Heart left ventricle (tissue), 16 donors: Measurements from ENCODE around the gene FAM241A. TPM values are rescaled to one million over a fixed set of nuclear protein-coding genes. Genes with fewer than 3 reads are reported as not detected.
A peak's percentile ranks its signal among the peaks of the same experiment; 100 is the strongest.

ENCODE experiments used
- ATAC-seq, 4 donors: fragments of 200-7000 bp; cut with Tn5 transposase; one replicate each; pipeline ENCODE4 v1.9.1; 2020 to 2022; ENCODE audit warnings: moderate library complexity in 4 of 4, mild to moderate bottlenecking in 3 of 4, moderate number of reproducible peaks in 1 of 4
- DNase-seq, 5 donors: peaks; one replicate each; pipeline ENCODE4 v3.0.0-alpha.2; 2020
- H3K27ac ChIP-seq, 12 donors: fragments of 200-600 bp; sonication (generic) in 4 of 12; one replicate each; pipeline versions ENCODE4 v1.5.0 to v1.8.0; 2016 to 2022; ENCODE audit warnings: mild to moderate bottlenecking in 2 of 12
- H3K27me3 ChIP-seq, 9 donors: fragments of 200-600 bp; sonication (generic) in 2 of 9; one replicate each; pipeline versions ENCODE4 v1.5.1 to v1.8.0; 2016 to 2022; ENCODE audit warnings: mild to moderate bottlenecking in 3 of 9
- H3K36me3 ChIP-seq, 9 donors: fragments of 200-600 bp; sonication (generic) in 2 of 9; one replicate each; pipeline versions ENCODE4 v1.5.0 to v1.8.0; 2018 to 2022; ENCODE audit warnings: mild to moderate bottlenecking in 2 of 9
- H3K4me1 ChIP-seq, 12 donors: fragments of 200-600 bp; sonication (generic) in 4 of 12; one replicate each; pipeline versions ENCODE4 v1.5.0 to v1.8.0; 2016 to 2022; ENCODE audit warnings: mild to moderate bottlenecking in 3 of 12
- H3K4me3 ChIP-seq, 12 donors: fragments of 200-600 bp; sonication (generic) in 4 of 12; one replicate each; pipeline versions ENCODE4 v1.5.0 to v1.8.0; 2017 to 2022; ENCODE audit warnings: mild to moderate bottlenecking in 9 of 12, moderate library complexity in 4 of 12
- H3K9me3 ChIP-seq, 12 donors: fragments of 200-600 bp; sonication (generic) in 4 of 12; one replicate each; pipeline versions ENCODE4 v1.5.0 to v1.8.0; 2016 to 2022; ENCODE audit warnings: mild to moderate bottlenecking in 1 of 12
- CTCF ChIP-seq, 12 donors: fragments of 200-600 bp; sonication (generic) in 4 of 12; IDR thresholded peaks; one replicate each; pipeline versions ENCODE4 v1.5.0 to v1.8.0; 2018 to 2022; ENCODE audit warnings: antibody characterized with exemption in 12 of 12, mild to moderate bottlenecking in 5 of 12
- POLR2A ChIP-seq, 2 donors: fragments of 450-650 bp; IDR thresholded peaks; one replicate each; pipeline ENCODE4 v1.6.1; 2017; ENCODE audit warnings: antibody characterized with exemption in 2 of 2, mild to moderate bottlenecking in 2 of 2, moderate library complexity in 2 of 2
- WGBS, 4 donors: extraction: QIAGEN DNeasy Blood & Tissue Kit in 2 of 4; methylation state at CpG; one replicate each; pipeline versions ENCODE4 v1.1.5 to v1.1.7; 2013 to 2018; 5-methylcytosine and 5-hydroxymethylcytosine counted together
- intact Hi-C, 10 donors: fragments of 100-400 bp; cut with DNase I; formaldehyde crosslinking; loops; one replicate each; pipeline versions ENCODE4 v1.11.1 to v1.14.2; 2022
- polyA plus RNA-seq, 2 donors: library from polyadenylated mRNA; stranded (reverse); fragments of 200-250 nt; gene quantifications; one replicate each; pipeline ENCODE4 v1.2.3, GENCODE V29; 2013
- total RNA-seq, 9 donors: library from RNA; depleted of rRNA in 2 of 9; stranded (reverse); fragments of >200 nt in 2 of 9; fragmentation: NEBNext Ultra II Directional in 3 of 9; extraction: Animal tissue kit (Norgen Biotek cat#: 25700) in 3 of 9; gene quantifications; one replicate each; pipeline versions ENCODE4 v1.1.0 to v1.2.4, GENCODE V29; 2016 to 2023
- donor health status: ischemic (EF 13 %, LVEDD 7.1; RV severe dilation, severe dysfunction).
- donor health status: healthy with polysubstance abuse.
- donor health status: DM: no; HTN: yes; CAD: no.
- donor health status: DM: no; HTN: no; CAD: no.
- donor health status: ischemic (EF 25% LVEDD 6.9; RV normal size, moderate dysfunction).
- donor health status: ischemic (EF 25% LVEDD 5.7; RV mildly dilated, moderate dysfunction).
- donor health status: healthy.
- donor health status: DM: yes; HTN: yes; CAD: no.
- donor health status: ischemic (EF 35%, LVEDD 5.7; RV mildly dilated, moderate dysfunction).
- donor health status: nonischemic (EF 11% LVEDD 7.7; RV severe dilation, severe dysfunction).
- donor health status: DM: yes; HTN: yes; CAD: no.
- donor health status: PGD.
- donor health status: ischemic (EF 29% LVEDD 5.4; RV normal size, mild dysfunction).
- donor health status: nonischemic (EF 23%, LVEDD 6.1; RV moderate dilation, normal function).

The FAM241A gene
- total and polyA plus RNA-seq, 11 donors = 5.3 to 10.3 (median 7.9) TPM

DNA sequence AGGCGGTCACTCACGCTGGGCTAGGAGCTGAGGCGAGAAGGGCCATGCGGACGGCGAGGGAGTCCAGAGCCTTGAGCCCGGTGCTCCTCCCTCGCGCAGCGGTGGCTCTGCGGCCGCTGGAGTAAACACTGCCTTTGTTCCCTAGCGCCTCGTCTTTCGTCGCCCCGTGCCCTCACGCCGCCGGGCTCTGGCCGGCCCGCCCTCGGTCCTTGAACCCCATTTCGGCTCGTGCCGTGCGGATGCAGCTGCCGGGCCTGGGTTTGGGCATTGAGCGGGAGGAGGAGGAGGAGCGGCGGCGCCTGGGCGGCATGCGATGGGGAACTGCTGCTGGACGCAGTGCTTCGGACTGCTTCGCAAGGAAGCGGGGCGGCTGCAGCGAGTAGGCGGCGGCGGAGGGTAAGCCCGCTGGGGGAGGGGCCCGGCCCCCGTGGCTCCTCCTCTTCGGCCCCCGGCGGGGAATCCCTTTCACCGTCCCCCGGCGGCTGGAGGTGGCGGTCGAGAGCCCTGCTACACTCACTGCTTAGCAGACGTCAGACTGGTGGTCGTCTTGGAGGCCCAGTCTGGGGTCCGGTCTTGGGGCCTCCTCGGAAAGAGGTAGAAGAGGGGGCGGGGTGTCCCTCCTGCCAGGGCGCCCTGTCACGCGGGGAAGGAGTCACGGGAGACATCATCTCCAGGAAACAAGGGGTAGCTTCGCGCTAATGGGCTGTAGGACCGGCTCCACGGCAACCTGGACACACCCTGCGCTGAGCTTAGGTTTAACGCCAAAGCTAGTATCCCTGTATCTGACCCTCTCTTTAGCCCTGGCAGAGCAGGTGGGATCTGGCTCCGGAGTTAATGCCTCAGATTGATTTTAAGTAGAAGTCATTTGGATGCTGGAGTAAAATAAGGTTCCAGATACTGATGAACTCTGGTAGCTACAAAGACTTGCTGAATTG lies 86.8 kb downstream of the FAM241A start, which contains the start of gene AP1AR:
Gene AP1AR (plus strand): TSS at position 9 of the 935 bp plus-strand sequence. CDS start 305 bp downstream, at position 314.
- WGBS, 4 donors = 0 to 1% (median 0%) methylated on average over 35 to 70 of the region's 70 CpGs
- intact Hi-C loops = loop anchor here in 9 of 10 donors (1.0 to 5.0 kb wide), 10 partner anchors 55 to 150 kb away; partner anchors contain the start of genes FAM241A (in 8 of the 9), ALPK1 (in 1 of the 9) and TIFA (in 1 of the 9)
- ATAC-seq = peak; percentile 66 to 86 (median 80)

GRCh38 chr4:112234952-112235609 lies 89.8 kb downstream of the FAM241A start:
- H3K27ac ChIP-seq = no peak overlapping the region
- WGBS, 4 donors = 49 to 59% (median 51%) methylated on average over 3 of the region's 3 CpGs
- intact Hi-C loops = loop anchor here in 9 of 10 donors (1.0 to 5.0 kb wide), 9 partner anchors 52 to 153 kb away; partner anchors contain the start of genes FAM241A (in 6 of the 9), ALPK1 (in 1 of the 9) and TIFA (in 1 of the 9)

More for the DNA sequence above, 86.8 kb downstream of the FAM241A start, which contains the start of gene AP1AR:
- TF ChIP-seq POLR2A (IDR thresholded peaks at IDR 0.05) = peak in 1 of 2 donors; percentile 86
- TF ChIP-seq CTCF (IDR thresholded peaks at IDR 0.05) = peak in 10 of 12 donors; percentile 7 to 53 (median 29)
- no peaks in the 10 kb centered on the region for H3K27me3 ChIP-seq
- peaks cover 0 to 36% (median 21%) of the 10 kb centered on the region in 12 donors for H3K4me1 ChIP-seq
- peak within 1 kb of the TSS; percentile 74 to 99 (median 94) for H3K27ac ChIP-seq
- peak; percentile 84 to 92 (median 86) for DNase-seq
- H3K4me3 ChIP-seq = peak within 1 kb of the TSS; percentile 78 to 99 (median 90)
- no peaks in the 10 kb centered on the region for H3K9me3 ChIP-seq
- H3K36me3 ChIP-seq = no peaks in the 10 kb centered on the region

GRCh38 chr4:112236040-112236439 lies 90.8 kb downstream of the FAM241A start:
- 90 to 98% (median 92%) methylated on average over 2 of the region's 2 CpGs for WGBS, 4 donors
- Histone ChIP-seq H3K36me3 (no peaks in the 10 kb centered on the region), H3K9me3 (no peaks in the 10 kb centered on the region), H3K27me3 (no peaks in the 10 kb centered on the region), H3K27ac (no peak overlapping the region), H3K4me3 (no peak overlapping the region), H3K4me1 (peaks cover 0 to 24% (median 13%) of the 10 kb centered on the region in 12 donors)
- ATAC-seq (no peak), DNase-seq (no peak)
- intact Hi-C loops = loop anchor here in 1 of 10 donors (5.0 kb wide), 1 partner anchor 139 kb away; no protein-coding TSS in a partner anchor
- TF ChIP-seq CTCF (IDR thresholded peaks at IDR 0.05) (no peak), POLR2A (IDR thresholded peaks at IDR 0.05) (no peak)

More at GRCh38 chr4:112234952-112235609, 89.8 kb downstream of the FAM241A start:
- TF ChIP-seq POLR2A (IDR thresholded peaks at IDR 0.05) = no peak
- peak; percentile 59 to 90 (median 80) for TF ChIP-seq CTCF (IDR thresholded peaks at IDR 0.05)
- Histone ChIP-seq H3K27me3 (no peaks in the 10 kb centered on the region), H3K4me3 (no peak overlapping the region), H3K9me3 (no peaks in the 10 kb centered on the region), H3K36me3 (no peaks in the 10 kb centered on the region), H3K4me1 (peaks cover 0 to 32% (median 19%) of the 10 kb centered on the region in 12 donors)
- DNase-seq = peak in 4 of 5 donors; percentile 51 to 71 (median 62)
- no peak for ATAC-seq
